GM23248 (cell line): ENCODE data around the gene MAST3. TPM values are rescaled to one million over a fixed set of nuclear protein-coding genes. Genes with fewer than 3 reads are reported as not detected.

Experiments
- DNase-seq: peaks from one replicate; pipeline ENCODE4 v3.0.0-alpha.2; 2015
- H2AFZ ChIP-seq: fragments of 200-600 bp; sonication (generic); 2 replicates; pipeline ENCODE4 v1.6.1; 2016; ENCODE audit warnings: antibody characterized with exemption
- H3F3A ChIP-seq: fragments of 200-600 bp; sonication (generic); 2 replicates; pipeline ENCODE4 v1.6.1; 2016; ENCODE audit warnings: mild to moderate bottlenecking, antibody characterized with exemption, mixed run types; ENCODE audit not compliant: insufficient read depth
- H3K27ac ChIP-seq: fragments of 200-600 bp; sonication (generic); 2 replicates; pipeline ENCODE4 v1.5.1; 2016; ENCODE audit warnings: mild to moderate bottlenecking
- H3K27me3 ChIP-seq: fragments of 200-600 bp; sonication (generic); replicated peaks from 2 replicates; pipeline ENCODE4 v1.6.1; 2016; ENCODE audit warnings: mild to moderate bottlenecking; ENCODE audit not compliant: insufficient read depth
- H3K36me3 ChIP-seq: fragments of 200-600 bp; sonication (generic); 2 replicates; pipeline ENCODE4 v1.6.1; 2016; ENCODE audit warnings: low read depth, mild to moderate bottlenecking
- H3K4me1 ChIP-seq: fragments of 200-600 bp; sonication (generic); 2 replicates; pipeline ENCODE4 v1.6.1; 2016; ENCODE audit warnings: mild to moderate bottlenecking; ENCODE audit not compliant: insufficient read depth
- H3K4me2 ChIP-seq: fragments of 200-600 bp; sonication (generic); one replicate; pipeline ENCODE4 v1.6.1; 2016; ENCODE audit warnings: mild to moderate bottlenecking; ENCODE audit not compliant: unreplicated experiment
- H3K4me3 ChIP-seq: fragments of 200-600 bp; sonication (generic); 2 replicates; pipeline ENCODE4 v1.5.1; 2016; ENCODE audit warnings: mild to moderate bottlenecking
- H3K79me2 ChIP-seq: fragments of 200-600 bp; sonication (generic); 2 replicates; pipeline ENCODE4 v1.6.1; 2016; ENCODE audit warnings: mild to moderate bottlenecking; ENCODE audit not compliant: insufficient read depth
- H3K9ac ChIP-seq: fragments of 200-600 bp; sonication (generic); 2 replicates; pipeline ENCODE4 v1.6.1; 2016; ENCODE audit warnings: mild to moderate bottlenecking
- H3K9me2 ChIP-seq: fragments of 200-600 bp; sonication (generic); 2 replicates; pipeline ENCODE4 v1.6.1; 2016; ENCODE audit warnings: mixed run types, mild to moderate bottlenecking, moderate library complexity; ENCODE audit not compliant: insufficient read depth
- H3K9me3 ChIP-seq: fragments of 200-600 bp; sonication (generic); one replicate; pipeline ENCODE4 v1.6.1; 2017; ENCODE audit warnings: low read depth
- H4K20me1 ChIP-seq: fragments of 200-600 bp; sonication (generic); 2 replicates; pipeline ENCODE4 v1.6.0; 2016; ENCODE audit not compliant: insufficient read depth
- EZH2 ChIP-seq: fragments of 200-600 bp; sonication (generic); IDR thresholded peaks from 2 replicates; pipeline ENCODE4 v1.6.1; 2018; ENCODE audit warnings: antibody characterized with exemption, mild to moderate bottlenecking; ENCODE audit not compliant: insufficient read depth, poor library complexity, severe bottlenecking
- EZH2phosphoT487 ChIP-seq: fragments of 200-600 bp; sonication (generic); IDR thresholded peaks from 2 replicates; pipeline ENCODE4 v1.6.1; 2018; ENCODE audit warnings: antibody characterized with exemption, moderate library complexity, mild to moderate bottlenecking, low read depth; ENCODE audit not compliant: insufficient read depth
- WGBS, 2 experiments: methylation state at CpG; one replicate each; pipeline ENCODE4 v1.1.6; 2015 to 2017; ENCODE audit warnings: low lambda C conversion rate in 2 of 2, low coverage in 1 of 2; ENCODE audit errors: missing lambda C conversion rate in 2 of 2; 5-methylcytosine and 5-hydroxymethylcytosine counted together
- in situ Hi-C: fragments of 300-500 bp; cut with MboI; formaldehyde crosslinking; loops from 2 replicates; pipeline ENCODE4 v1.15.0; 2020
- polyA plus RNA-seq: library from polyadenylated mRNA; unstranded; fragments of >200 nt; fragmentation: Nextera tagmentation; extraction: Ambion mirVana; gene quantifications from 2 replicates; pipeline ENCODE4 v1.2.1, GENCODE V29; 2016
- total RNA-seq: library from RNA; depleted of rRNA; stranded (reverse); fragments of >200 nt; shearing (Covaris generic); gene quantifications from 2 replicates; pipeline ENCODE4 v1.2.3, GENCODE V29; 2014

Gene MAST3
- total and polyA plus RNA-seq, 2 experiments from 2014 or later: 3.8 to 5.6 TPM

DNA sequence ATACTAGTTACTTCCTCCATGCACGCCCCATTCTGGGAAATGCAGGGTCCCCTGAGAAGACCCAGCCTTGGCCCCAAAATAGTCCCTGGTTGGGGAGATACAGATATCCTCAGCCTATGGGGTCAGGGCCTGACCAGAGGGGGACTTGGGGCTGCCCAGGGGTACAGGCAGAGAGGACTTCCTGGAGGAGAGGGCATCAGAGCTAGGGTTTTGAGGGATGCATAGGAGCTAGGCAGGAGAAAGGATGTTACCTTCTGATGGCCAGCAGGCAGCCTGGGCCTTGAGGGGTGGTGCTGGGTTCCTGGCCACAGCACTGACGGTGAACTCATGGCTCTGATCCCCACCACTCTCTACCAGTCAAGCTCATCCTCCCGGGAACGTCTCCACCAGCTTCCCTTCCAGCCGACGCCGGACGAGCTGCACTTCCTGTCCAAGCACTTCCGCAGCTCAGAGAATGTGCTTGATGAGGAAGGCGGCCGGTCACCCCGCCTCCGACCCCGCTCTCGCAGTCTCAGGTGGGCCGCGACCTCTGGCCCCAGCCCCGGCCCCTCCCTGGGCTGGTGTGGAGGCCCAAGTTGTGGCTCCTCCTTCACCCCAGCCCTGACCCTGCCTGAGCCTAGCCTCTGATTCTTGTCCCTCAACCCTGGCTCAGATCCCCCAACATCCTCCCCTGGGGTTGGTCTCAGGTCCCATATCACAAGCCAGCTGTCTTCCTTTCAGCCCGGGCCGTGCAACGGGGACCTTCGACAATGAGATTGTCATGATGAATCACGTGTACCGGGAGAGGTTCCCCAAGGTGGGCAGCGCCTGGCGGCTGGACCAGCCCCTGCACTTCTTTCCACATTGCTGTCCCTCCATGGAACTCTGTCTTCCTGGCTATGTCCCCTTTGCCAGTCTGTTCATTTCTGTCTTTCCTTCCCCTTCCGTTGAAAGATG is 25.6 kb downstream of the MAST3 start:
- Histone ChIP-seq H3F3A (0 out of 2 replicates have a peak, but pooled peaks cover 6% of the 10 kb centered on the region), H3K27ac (no peak overlapping the region), H3K9me2 (no peaks in the 10 kb centered on the region), H2AFZ (no peak overlapping the region), H3K4me3 (no peak overlapping the region), H3K4me1 (no peaks in the 10 kb centered on the region), H3K9me3 (no peaks in the 10 kb centered on the region), H3K27me3 (no peaks in the 10 kb centered on the region), H4K20me1 (no peaks in the 10 kb centered on the region), H3K4me2 (no peak overlapping the region), H3K36me3 (no peaks in the 10 kb centered on the region), H3K9ac (no peak overlapping the region), H3K79me2 (no peaks in the 10 kb centered on the region; the same call in 1 of the 2 replicates)
- 87 to 93% methylated on average over 25 to 27 of the region's 27 CpGs for WGBS, 2 experiments
- DNase-seq: no peak
- TF ChIP-seq EZH2 (no peak), EZH2phosphoT487 (no peak)
- in situ Hi-C loops: no loop called here

DNA sequence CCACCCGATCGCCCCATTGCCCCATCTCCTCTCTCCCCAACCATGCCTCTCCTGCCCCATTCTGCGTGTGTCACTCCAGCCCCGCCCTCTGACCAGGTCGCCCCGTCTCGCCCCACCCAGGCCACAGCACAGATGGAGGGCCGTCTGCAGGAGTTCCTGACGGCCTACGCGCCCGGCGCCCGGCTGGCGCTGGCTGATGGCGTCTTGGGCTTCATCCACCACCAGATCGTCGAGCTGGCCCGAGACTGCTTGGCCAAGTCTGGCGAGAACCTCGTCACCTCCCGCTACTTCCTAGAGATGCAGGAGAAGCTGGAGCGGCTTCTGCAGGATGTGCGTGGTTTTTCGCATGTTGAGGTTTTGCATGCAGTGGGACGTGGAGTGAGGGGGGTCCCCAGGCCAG is 26.2 kb downstream of the MAST3 start:
- Histone ChIP-seq H4K20me1 (no peaks in the 10 kb centered on the region), H2AFZ (no peak overlapping the region), H3F3A (0 out of 2 replicates have a peak, but pooled peaks cover 3% of the 10 kb centered on the region), H3K79me2 (no peaks in the 10 kb centered on the region), H3K4me3 (no peak overlapping the region), H3K9me3 (no peaks in the 10 kb centered on the region), H3K36me3 (no peaks in the 10 kb centered on the region), H3K4me1 (no peaks in the 10 kb centered on the region), H3K9me2 (no peaks in the 10 kb centered on the region), H3K27ac (no peak overlapping the region), H3K27me3 (no peaks in the 10 kb centered on the region), H3K4me2 (no peak overlapping the region), H3K9ac (no peak overlapping the region)
- TF ChIP-seq EZH2phosphoT487 (no peak), EZH2 (no peak)
- no peak for DNase-seq
- WGBS, 2 experiments: 92 to 93% methylated on average over 22 to 26 of the region's 26 CpGs
- in situ Hi-C loops: no loop called here

DNA sequence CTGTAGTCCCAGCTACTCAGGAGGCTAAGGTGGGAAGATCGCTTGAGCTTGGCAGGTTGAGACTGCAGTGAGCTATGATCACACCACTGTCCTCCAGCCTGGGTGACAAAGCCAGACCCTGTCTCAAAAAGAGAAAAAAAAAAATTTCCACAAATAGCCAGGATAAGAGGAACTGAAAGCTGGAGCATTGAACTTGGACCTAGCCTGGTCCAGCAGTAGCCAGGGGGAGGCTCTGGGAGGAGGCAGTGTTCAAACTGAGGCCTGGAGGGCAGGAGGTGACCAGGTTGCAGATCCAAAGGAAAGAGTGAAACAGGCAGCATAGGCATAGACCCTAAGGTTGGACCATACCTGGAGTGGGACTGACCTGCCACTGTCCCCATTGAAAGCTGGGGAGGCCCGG is 28.5 kb downstream of the MAST3 start:
- no peak overlapping the region for H3K27ac ChIP-seq
- H3K9ac ChIP-seq: no peak overlapping the region
- H3K4me3 ChIP-seq: no peak overlapping the region
- H3F3A ChIP-seq: no peaks in the 10 kb centered on the region
- TF ChIP-seq EZH2phosphoT487 (no peak), EZH2 (no peak)
- WGBS, 2 experiments: 79 to 81% methylated on average over 2 of the region's 2 CpGs
- no peak for DNase-seq
- in situ Hi-C loops: no loop called here
- H2AFZ ChIP-seq: no peak overlapping the region
- no peaks in the 10 kb centered on the region for H3K4me1 ChIP-seq
- H3K4me2 ChIP-seq: no peak overlapping the region
- no peaks in the 10 kb centered on the region for H3K9me2 ChIP-seq
- no peaks in the 10 kb centered on the region for H3K36me3 ChIP-seq
- H3K27me3 ChIP-seq: no peaks in the 10 kb centered on the region
- H3K9me3 ChIP-seq: no peaks in the 10 kb centered on the region
- H3K79me2 ChIP-seq: no peaks in the 10 kb centered on the region
- no peaks in the 10 kb centered on the region for H4K20me1 ChIP-seq

DNA sequence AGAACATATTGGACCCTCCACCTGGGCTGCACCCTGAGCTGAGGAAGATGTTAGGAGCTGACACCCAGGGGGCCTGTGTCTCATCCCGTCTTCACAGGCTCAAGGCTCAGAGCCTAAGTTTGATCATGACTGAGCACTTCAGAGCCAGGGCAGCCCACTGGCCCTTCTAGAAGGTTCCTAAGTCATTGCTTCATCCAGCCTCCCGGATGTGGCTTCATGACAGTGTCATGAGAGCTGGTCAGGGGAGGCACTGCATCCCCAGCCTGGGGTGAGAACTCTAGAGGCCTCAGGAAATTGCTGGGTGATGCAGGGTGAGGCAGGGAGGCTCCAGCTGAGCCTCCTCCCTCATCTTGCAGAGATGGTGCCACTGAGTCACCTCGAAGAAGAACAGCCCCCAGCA is 30.5 kb downstream of the MAST3 start:
- in situ Hi-C loops: no loop called here
- no peak overlapping the region for H2AFZ ChIP-seq
- no peaks in the 10 kb centered on the region for H3K9me2 ChIP-seq
- no peaks in the 10 kb centered on the region for H3K9me3 ChIP-seq
- no peaks in the 10 kb centered on the region for H3K79me2 ChIP-seq
- H3K27me3 ChIP-seq: no peaks in the 10 kb centered on the region
- TF ChIP-seq EZH2phosphoT487 (no peak), EZH2 (no peak)
- DNase-seq: peak; percentile 57
- no peak overlapping the region for H3K9ac ChIP-seq
- no peaks in the 10 kb centered on the region for H3F3A ChIP-seq
- H4K20me1 ChIP-seq: no peaks in the 10 kb centered on the region
- no peaks in the 10 kb centered on the region for H3K4me1 ChIP-seq
- no peak overlapping the region for H3K4me2 ChIP-seq
- no peak overlapping the region for H3K4me3 ChIP-seq
- WGBS, 2 experiments: 66 to 68% methylated on average over 3 of the region's 3 CpGs
- no peaks in the 10 kb centered on the region; the same call in 1 of the 2 replicates for H3K36me3 ChIP-seq
- no peak overlapping the region for H3K27ac ChIP-seq
